ENCODE results near the gene FRMD4A. TPM values are rescaled to one million over a fixed set of nuclear protein-coding genes. Genes with fewer than 3 reads are reported as not detected.
"Not testable (repeated sequence)": the region's sequence is repeated elsewhere in the genome, so short reads cannot be mapped to it uniquely, and the experiment has no call there.

Gene FRMD4A
- total RNA-seq, 1 experiment from 2014 or later, result 17.1 TPM

DNA sequence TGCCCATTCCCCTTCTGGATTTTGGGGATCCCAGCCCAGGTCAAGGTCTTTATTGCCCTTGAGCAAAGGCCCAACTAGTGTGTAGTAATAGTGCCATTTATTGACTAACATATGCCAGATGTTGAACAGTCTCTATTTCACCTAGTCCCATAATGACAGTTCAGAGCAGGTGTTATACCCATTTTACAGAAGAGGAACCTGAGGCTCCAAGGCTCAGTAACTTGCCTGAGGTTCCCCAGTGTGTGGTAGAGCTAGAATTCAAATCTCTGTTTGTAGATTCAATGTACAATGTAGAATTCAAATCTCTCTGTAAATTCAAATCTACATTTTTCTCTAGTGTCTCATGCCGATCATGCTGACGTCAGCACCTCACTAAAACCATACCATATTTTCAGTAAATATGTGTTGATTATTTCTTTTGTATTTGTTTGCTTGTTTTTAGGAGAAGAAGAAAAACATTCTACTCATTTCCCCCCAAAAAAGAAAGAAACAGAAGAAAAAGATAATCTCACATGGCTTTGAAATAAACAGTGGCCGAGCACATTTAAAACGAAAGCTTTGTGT lies 414.3 kb downstream of the FRMD4A start:
- Histone ChIP-seq H3K36me3 (no peaks in the 10 kb centered on the region), H3K27me3 (no peaks in the 10 kb centered on the region), H3K27ac (no peak overlapping the region), H3K4me3 (no peak overlapping the region), H3K9me3 (replicated peaks) (no peaks in the 10 kb centered on the region), H3K4me1 (peaks cover 26% of the 10 kb centered on the region)
- no peak for DNase-seq

DNA sequence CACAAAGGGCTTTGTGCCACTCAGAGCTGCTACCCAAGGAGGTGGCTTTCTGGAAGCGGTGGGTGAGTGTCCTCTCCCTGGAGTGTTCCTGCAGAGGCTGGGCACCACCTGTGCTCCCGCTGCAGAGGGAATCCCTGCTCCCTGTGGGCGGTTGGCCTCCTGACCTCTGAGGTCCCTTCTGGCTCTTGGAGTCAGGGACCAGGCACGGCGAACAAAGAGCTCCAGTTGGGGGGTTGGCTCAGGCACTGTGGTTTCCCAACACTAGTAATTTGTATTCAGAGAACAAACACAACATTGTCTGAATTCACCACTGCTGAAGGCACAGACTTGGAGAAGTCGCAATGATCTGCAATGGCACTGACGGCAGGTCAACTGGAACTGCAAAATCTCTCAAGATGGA lies 415.0 kb downstream of the FRMD4A start:
- peak; percentile 78 to 87 for DNase-seq

GRCh38 chr10:13913897-13914296 lies 416.8 kb downstream of the FRMD4A start:
- peak; percentile 55 to 73 for DNase-seq
- H3K4me1 ChIP-seq, result peaks cover 28% of the 10 kb centered on the region
- H3K9me3 ChIP-seq (replicated peaks), result no peaks in the 10 kb centered on the region
- H3K27ac ChIP-seq, result no peak overlapping the region; the same call in 1 of the 2 replicates
- no peak overlapping the region for H3K4me3 ChIP-seq
- H3K27me3 ChIP-seq, result no peaks in the 10 kb centered on the region
- no peaks in the 10 kb centered on the region for H3K36me3 ChIP-seq

More for the DNA sequence above, 415.0 kb downstream of the FRMD4A start:
- Histone ChIP-seq H3K4me1 (peaks cover 28% of the 10 kb centered on the region), H3K27me3 (no peaks in the 10 kb centered on the region), H3K4me3 (no peak overlapping the region), H3K36me3 (no peaks in the 10 kb centered on the region), H3K9me3 (replicated peaks) (no peaks in the 10 kb centered on the region), H3K27ac (0 out of 2 replicates have a peak overlapping the region, but pooled peaks have one; percentile 4)

- Histone ChIP-seq H3K9me3 (replicated peaks) (no peaks in the 10 kb centered on the region), H3K27me3 (no peaks in the 10 kb centered on the region), H3K27ac (no peak overlapping the region), H3K4me3 (no peak overlapping the region), H3K36me3 (no peaks in the 10 kb centered on the region), H3K4me1 (peaks cover 28% of the 10 kb centered on the region)
- no peak for DNase-seq
Observed at GRCh38 chr10:13911821-13912520, 418.8 kb downstream of the FRMD4A start.

GRCh38 chr10:13909516-13910258 lies 421.0 kb downstream of the FRMD4A start:
- Histone ChIP-seq H3K27ac (no peak overlapping the region), H3K4me3 (no peak overlapping the region), H3K9me3 (replicated peaks) (no peaks in the 10 kb centered on the region), H3K27me3 (no peaks in the 10 kb centered on the region), H3K36me3 (no peaks in the 10 kb centered on the region), H3K4me1 (peaks cover 15% of the 10 kb centered on the region)
- no peak for DNase-seq

DNA sequence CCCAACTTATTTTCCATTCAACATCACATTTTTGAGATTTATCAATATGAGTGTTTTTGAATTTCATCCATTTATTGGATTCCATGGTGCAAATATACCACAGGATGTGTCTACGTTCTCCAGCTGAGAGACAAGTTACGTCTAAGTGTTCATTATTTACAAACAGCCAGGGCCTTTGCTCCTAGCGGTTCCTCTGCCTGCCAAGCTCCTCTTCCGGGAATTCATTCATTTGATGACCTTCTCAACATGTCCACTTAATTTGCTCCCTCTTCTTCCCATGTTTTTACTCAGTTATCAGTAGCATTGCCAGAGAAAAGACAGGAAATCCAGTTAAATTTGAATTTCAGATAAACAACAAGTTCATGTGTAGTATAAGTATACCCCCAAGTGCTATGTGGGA lies 422.2 kb downstream of the FRMD4A start:
- H3K36me3 ChIP-seq, result no peaks in the 10 kb centered on the region
- H3K27ac ChIP-seq, result no peak overlapping the region
- no peaks in the 10 kb centered on the region for H3K27me3 ChIP-seq

GRCh38 chr10:13907570-13907969 lies 423.2 kb downstream of the FRMD4A start:
- H3K36me3 ChIP-seq, result no peaks in the 10 kb centered on the region
- no peak overlapping the region for H3K4me3 ChIP-seq
- no peak overlapping the region for H3K27ac ChIP-seq
- no peak for DNase-seq
- no peaks in the 10 kb centered on the region for H3K9me3 ChIP-seq (replicated peaks)
- H3K4me1 ChIP-seq, result 0 out of 2 replicates have a peak, but pooled peaks cover 2% of the 10 kb centered on the region
- H3K27me3 ChIP-seq, result no peaks in the 10 kb centered on the region

More for the DNA sequence above, 422.2 kb downstream of the FRMD4A start:
- Histone ChIP-seq H3K4me1 (peaks cover 2% of the 10 kb centered on the region; the same call in 1 of the 2 replicates), H3K9me3 (replicated peaks) (no peaks in the 10 kb centered on the region), H3K4me3 (no peak overlapping the region)
- no peak for DNase-seq

DNA sequence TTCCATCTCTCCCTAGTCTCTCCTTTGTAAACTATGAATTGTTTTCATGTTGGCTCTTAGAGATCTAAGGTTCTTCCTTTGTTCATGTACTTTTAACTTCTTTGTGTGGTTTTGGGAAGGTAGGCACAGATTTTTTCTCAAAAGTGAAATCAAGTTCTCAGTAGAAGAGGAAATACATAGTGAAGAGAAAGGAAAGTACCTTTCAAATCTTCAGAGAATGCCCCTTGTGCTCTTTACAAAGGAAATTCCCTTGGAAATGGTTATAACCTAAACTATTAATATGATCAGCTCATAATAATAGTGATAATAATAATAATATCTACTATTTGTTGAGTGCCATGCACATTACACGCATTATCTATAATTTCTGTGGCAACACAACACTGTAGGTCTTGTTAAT lies 425.4 kb downstream of the FRMD4A start:
- Histone ChIP-seq H3K4me1 (no peaks in the 10 kb centered on the region), H3K4me3 (no peak overlapping the region), H3K9me3 (replicated peaks) (no peaks in the 10 kb centered on the region), H3K36me3 (no peaks in the 10 kb centered on the region), H3K27ac (no peak overlapping the region), H3K27me3 (no peaks in the 10 kb centered on the region)
- no peak for DNase-seq

GRCh38 chr10:13904064-13904463 lies 426.7 kb downstream of the FRMD4A start:
- Histone ChIP-seq H3K4me3 (no peak overlapping the region), H3K4me1 (no peaks in the 10 kb centered on the region), H3K36me3 (no peaks in the 10 kb centered on the region), H3K27me3 (no peaks in the 10 kb centered on the region), H3K27ac (no peak overlapping the region), H3K9me3 (replicated peaks) (no peaks in the 10 kb centered on the region)
- no peak for DNase-seq

- no peak overlapping the region for H3K27ac ChIP-seq
- no peaks in the 10 kb centered on the region for H3K27me3 ChIP-seq
- no peaks in the 10 kb centered on the region for H3K9me3 ChIP-seq (replicated peaks)
- H3K4me1 ChIP-seq, result no peaks in the 10 kb centered on the region
- H3K4me3 ChIP-seq, result no peak overlapping the region
- no peak for DNase-seq
- H3K36me3 ChIP-seq, result no peaks in the 10 kb centered on the region
Observed at GRCh38 chr10:13902868-13903587, 427.7 kb downstream of the FRMD4A start.

DNA sequence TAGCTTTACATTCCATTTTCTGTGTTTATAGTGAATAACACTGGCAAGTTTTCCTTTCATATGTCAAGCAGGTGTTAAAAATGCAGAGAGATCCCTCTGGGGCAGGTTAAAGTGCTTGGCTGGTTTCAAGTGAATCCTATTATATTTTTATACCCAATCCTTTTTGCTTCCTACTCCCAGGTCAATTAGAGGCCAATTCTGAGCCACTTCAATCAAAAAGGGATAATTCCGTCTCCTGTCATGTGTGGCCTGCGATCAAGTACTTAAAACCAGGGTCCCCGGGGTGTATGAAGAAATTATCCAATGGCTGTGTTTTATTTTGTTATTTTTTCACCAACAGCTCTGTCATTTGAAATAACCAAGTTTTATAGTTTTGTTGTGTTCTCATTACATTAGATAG lies 430.8 kb downstream of the FRMD4A start:
- no peak overlapping the region for H3K27ac ChIP-seq
- no peak for DNase-seq

DNA sequence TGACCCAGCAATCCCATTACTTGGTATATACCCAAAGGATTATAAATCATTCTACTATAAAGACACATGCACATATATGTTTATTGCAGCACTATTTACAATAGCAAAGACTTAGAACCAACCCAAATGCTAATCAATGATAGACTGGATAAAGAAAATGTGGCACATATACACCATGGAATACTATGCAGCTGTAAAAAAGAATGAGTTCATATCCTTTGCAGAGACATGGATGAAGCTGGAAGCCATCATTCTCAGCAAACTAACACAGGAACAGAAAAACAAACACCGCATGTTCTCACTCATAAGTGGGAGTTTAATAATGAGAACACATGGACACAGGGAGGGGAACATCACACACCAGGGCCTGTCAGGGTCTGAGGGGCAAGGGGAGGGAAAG lies 434.6 kb downstream of the FRMD4A start:
- not testable (repeated sequence) for H3K36me3 ChIP-seq; DNase-seq; H3K9me3 ChIP-seq (replicated peaks); H3K27me3 ChIP-seq; H3K27ac ChIP-seq; H3K4me1 ChIP-seq; H3K4me3 ChIP-seq

More for the DNA sequence above, 430.8 kb downstream of the FRMD4A start:
- Histone ChIP-seq H3K36me3 (no peaks in the 10 kb centered on the region), H3K27me3 (no peaks in the 10 kb centered on the region), H3K4me3 (no peak overlapping the region), H3K9me3 (replicated peaks) (no peaks in the 10 kb centered on the region), H3K4me1 (no peaks in the 10 kb centered on the region)

DNA sequence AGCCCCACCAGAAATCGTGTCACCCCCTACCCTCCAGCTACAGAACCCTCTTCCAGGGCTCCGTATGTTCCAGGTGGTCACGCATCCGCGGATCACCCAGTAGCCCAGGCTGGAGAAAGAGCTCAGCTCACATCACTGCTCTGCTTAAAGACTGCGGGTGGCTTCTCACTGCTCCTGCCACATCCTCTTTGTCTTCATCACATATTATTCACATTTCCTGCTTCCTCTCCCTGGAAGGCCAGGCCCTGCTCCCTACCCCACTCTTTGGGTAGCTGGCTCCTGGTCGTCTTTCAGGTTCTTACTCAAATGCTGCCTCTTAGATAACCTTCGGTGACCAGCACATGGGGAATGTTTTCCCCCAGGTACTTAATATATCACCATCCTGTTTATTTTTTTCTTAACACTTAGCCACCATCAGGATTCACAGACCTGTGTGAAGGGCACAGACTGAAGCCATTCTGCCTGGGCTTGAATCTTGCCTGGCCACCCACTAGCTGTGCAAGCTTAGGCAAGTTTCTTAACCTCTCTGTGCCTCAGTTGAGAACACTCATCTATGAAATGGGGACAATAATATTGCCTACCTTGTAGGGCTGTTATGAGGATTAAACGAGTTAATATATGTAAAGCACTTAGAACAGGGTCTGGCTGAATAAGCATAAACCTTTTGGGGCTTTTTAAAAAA lies 436.2 kb downstream of the FRMD4A start:
- Histone ChIP-seq H3K4me3 (no peak overlapping the region), H3K27ac (no peak overlapping the region; the same call in 1 of the 2 replicates), H3K27me3 (no peaks in the 10 kb centered on the region), H3K36me3 (no peaks in the 10 kb centered on the region), H3K4me1 (peaks cover 3% of the 10 kb centered on the region), H3K9me3 (replicated peaks) (no peaks in the 10 kb centered on the region)
- DNase-seq, result no peak

DNA sequence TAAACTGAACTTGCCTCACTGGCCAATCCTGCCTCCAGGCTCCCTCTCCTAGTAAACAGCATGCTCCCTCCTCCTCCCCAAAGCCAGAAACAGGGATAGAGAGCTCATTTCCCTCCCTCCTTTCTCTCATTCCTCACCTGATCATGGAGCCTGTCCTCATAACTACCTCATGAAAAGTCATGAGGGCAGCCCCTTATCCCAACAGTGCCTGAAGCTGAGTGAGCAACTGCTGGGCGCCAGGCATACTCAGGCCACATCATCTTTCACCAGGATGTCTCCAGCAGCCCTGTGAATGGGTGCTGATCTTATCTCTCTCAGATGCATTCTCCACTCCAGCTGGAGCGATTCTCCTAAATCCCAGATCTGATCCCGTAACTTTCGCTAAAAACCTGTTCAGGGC lies 436.8 kb downstream of the FRMD4A start:
- Histone ChIP-seq H3K36me3 (no peaks in the 10 kb centered on the region), H3K4me1 (peaks cover 3% of the 10 kb centered on the region), H3K4me3 (no peak overlapping the region), H3K27me3 (no peaks in the 10 kb centered on the region), H3K27ac (no peak overlapping the region; the same call in 1 of the 2 replicates), H3K9me3 (replicated peaks) (no peaks in the 10 kb centered on the region)
- peak in 1 of 2 experiments; percentile 38 for DNase-seq
